Tibial nerve (tissue), 3 donors: Measurements from ENCODE around the gene NOD2.

Experiments
- CTCF ChIP-seq, 5 experiments: fragments of 200-600 bp in 3 of 5; fragments of 450-650 bp in 2 of 5; sonication (generic) in 3 of 5; IDR thresholded peaks; one replicate each; pipeline ENCODE4 v1.5.1; 2016 to 2019; ENCODE audit warnings: antibody characterized with exemption in 5 of 5, mild to moderate bottlenecking in 3 of 5, moderate library complexity in 2 of 5
- POLR2A ChIP-seq, 2 donors: fragments of 450-650 bp; IDR thresholded peaks; one replicate each; pipeline ENCODE4 v1.6.1; 2017; ENCODE audit warnings: antibody characterized with exemption in 2 of 2, mild to moderate bottlenecking in 2 of 2, moderate library complexity in 2 of 2

DNA sequence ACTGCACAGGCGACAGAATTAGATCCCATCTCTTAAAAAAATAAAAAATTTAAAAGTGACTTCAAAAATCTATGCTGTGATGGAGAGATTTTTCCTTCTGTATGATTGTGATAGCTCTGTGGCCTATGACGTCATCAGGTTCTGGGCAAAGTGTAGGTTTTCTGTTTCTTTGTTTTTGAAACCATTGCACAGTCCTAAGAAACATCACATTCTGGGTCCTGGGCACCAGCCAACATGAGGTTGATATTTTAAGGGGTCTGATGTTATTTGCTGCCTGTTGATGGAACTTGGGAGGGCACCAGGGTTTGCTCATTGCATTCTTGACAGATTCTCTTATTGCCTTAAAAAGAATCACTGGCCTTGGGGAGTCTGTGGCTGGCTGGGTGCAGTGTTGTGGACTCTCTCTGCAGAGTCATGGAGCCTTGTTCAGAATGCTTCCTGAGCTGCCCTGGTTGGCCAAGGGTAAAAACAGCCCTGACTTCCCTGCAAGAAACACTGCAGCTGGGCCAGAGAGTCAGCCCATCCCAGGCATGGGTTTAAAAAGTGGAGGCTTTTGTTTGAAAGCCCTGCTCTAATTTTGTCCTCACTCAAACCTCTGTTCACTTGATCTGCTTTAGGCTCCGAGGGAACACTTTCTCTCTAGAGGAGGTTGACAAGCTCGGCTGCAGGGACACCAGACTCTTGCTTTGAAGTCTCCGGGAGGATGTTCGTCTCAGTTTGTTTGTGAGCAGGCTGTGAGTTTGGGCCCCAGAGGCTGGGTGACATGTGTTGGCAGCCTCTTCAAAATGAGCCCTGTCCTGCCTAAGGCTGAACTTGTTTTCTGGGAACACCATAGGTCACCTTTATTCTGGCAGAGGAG is 38.0 kb downstream of the NOD2 start:
- TF ChIP-seq POLR2A (IDR thresholded peaks at IDR 0.05) (no peak), CTCF (IDR thresholded peaks at IDR 0.05) (no peak)
